Neural cell (in vitro differentiated cells): ENCODE measurements around the gene IGSF23.

ENCODE experiments used
- CTCF ChIP-seq: fragments of 450-650 bp; IDR thresholded peaks from 2 replicates; pipeline ENCODE4 v1.5.1; 2014; ENCODE audit warnings: antibody characterized with exemption, mild to moderate bottlenecking, moderate library complexity; ENCODE audit not compliant: poor library complexity, severe bottlenecking
- POLR2AphosphoS5 ChIP-seq: IDR thresholded peaks from 2 replicates; pipeline ENCODE4 v1.6.1; 2012
- RAD21 ChIP-seq: fragments of 450-650 bp; conservative IDR thresholded peaks from 2 replicates; pipeline ENCODE4 v1.6.1; 2014; ENCODE audit warnings: antibody characterized with exemption, mild to moderate bottlenecking, moderate library complexity
- REST ChIP-seq: IDR thresholded peaks from 2 replicates; pipeline ENCODE4 v1.6.1; 2012; ENCODE audit warnings: borderline replicate concordance

- no peak for TF ChIP-seq CTCF
- no peak for TF ChIP-seq POLR2AphosphoS5
- TF ChIP-seq REST, result no peak
- TF ChIP-seq RAD21, result no peak
Measured at GRCh38 chr19:44585371-44586133, 27.8 kb upstream of the IGSF23 start.
